GM18526 (cell line): ENCODE data around the gene DCUN1D3.

Experiments
- POLR2A ChIP-seq: IDR thresholded peaks from 3 replicates; pipeline ENCODE4 v1.6.1; 2011; ENCODE audit not compliant: insufficient read length; ENCODE audit errors: extremely low read depth

The DCUN1D3 gene

GRCh38 chr16:20903116-20903898 lies 3.1 kb upstream of the DCUN1D3 start:
- TF ChIP-seq POLR2A = no peak

- TF ChIP-seq POLR2A = no peak
These were observed 2.3 kb upstream of the DCUN1D3 start for GRCh38 chr16:20902426-20902825.

GRCh38 chr16:20901436-20902112 lies 1.4 kb upstream of the DCUN1D3 start:
- TF ChIP-seq POLR2A = peak; percentile 63

GRCh38 chr16:20901068-20901435 lies 894 bp upstream of the DCUN1D3 start:
- TF ChIP-seq POLR2A = no peak

- no peak for TF ChIP-seq POLR2A
These were observed 470 bp downstream of the DCUN1D3 start for GRCh38 chr16:20899477-20900298.

GRCh38 chr16:20899071-20899470 lies 1.1 kb downstream of the DCUN1D3 start:
- no peak for TF ChIP-seq POLR2A

- no peak for TF ChIP-seq POLR2A
These were observed 2.2 kb downstream of the DCUN1D3 start for GRCh38 chr16:20897922-20898321.

GRCh38 chr16:20897253-20897897 lies 2.8 kb downstream of the DCUN1D3 start:
- TF ChIP-seq POLR2A = no peak

GRCh38 chr16:20894388-20894787 lies 5.8 kb downstream of the DCUN1D3 start:
- TF ChIP-seq POLR2A = no peak

- no peak for TF ChIP-seq POLR2A
These were observed 10.4 kb downstream of the DCUN1D3 start for GRCh38 chr16:20889625-20890275.

- TF ChIP-seq POLR2A = no peak
These were observed 13.0 kb downstream of the DCUN1D3 start for GRCh38 chr16:20887207-20887606.

GRCh38 chr16:20886320-20886719 lies 13.8 kb downstream of the DCUN1D3 start:
- TF ChIP-seq POLR2A = no peak

- TF ChIP-seq POLR2A = no peak
These were observed 16.0 kb downstream of the DCUN1D3 start for GRCh38 chr16:20884240-20884556.

- TF ChIP-seq POLR2A = no peak
These were observed 16.5 kb downstream of the DCUN1D3 start for GRCh38 chr16:20883554-20884239.
